ENCODE measurements around the gene SORL1-AS1.
"Not testable (repeated sequence)": the region's sequence is repeated elsewhere in the genome, so short reads cannot be mapped to it uniquely, and the experiment has no call there.

Gene SORL1-AS1

DNA sequence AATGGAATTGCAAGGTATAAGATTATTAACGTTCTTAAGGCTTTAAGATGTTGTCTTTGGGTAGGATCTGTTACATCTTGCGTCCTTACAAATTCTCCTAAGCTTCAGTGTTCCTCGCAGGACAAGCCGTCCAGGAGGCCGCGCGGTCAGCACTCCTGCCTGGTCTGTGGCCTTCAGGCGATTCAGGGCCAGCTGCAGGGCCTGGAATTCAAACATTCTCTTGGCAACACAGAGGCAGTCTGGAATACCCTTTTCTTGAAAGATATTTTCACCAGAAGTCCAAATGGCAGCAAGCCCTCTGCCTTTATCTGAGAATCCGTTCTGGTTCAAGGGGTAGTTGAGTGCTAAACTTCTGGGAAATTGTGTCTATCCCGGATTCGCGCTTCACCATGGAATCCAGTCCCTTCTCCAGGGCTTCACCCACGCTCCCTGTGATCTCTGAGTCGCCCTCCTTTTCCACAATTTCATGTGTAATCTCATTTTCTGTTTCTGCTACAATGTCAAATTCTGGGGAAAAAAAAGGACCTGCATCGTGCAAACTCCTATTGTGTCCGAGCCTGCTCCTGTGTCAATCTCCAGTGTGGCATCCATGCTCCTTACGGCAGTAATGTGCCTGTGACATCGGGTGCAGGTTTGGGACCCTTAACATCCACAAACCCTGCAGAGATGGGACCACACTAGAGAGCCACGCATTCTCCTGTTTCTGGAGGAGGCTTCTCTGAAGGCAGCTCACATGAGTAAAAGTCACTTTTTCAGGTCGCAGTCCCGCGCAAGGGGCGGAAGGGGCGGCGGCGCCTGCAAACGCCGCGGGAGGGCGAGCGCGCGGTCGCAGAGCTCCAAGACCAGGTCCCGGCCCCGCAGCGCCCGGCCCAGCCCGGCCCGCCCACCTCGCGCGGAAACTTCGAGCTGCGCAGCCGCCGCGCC, 26.0 kb downstream of the SORL1-AS1 start:
- DNase-seq = peak; percentile 48

DNA sequence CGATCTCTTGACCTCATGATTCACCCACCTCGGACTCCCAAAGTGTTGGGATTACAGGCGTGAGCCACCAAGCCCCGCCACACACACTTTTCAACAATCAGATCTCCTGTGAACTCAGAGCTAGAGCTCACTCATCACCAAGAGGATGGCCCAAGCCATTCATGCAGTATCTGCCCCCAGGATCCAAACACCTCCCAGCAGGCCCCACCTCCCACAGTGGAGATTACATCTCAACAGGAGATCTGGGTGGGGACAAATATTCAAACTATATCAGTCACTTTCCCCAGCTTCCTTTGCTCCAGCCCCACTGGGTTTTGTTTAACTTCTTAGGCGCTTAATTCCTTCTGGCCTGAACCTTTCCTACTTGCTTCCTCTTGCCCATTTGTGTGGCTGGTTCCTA, 26.9 kb downstream of the SORL1-AS1 start:
- no peak for DNase-seq

DNA sequence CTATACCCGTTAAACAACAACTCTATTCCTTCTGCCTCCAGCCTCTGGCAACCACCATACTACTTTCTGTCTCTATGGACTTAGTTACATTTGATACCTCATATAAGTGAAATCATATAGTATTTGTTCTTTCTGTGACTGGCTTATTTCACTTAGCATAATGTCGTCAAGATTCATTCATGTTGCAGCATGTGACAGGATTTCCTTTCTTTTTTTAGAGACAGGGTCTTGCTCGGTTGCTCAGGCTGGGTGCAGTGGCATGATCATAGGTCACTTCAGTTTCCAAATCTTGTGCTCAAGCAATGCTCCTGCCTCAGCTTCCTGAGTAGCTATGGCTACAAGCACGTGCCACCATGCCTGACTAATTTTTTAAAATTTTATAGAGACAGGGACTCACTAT, 30.1 kb downstream of the SORL1-AS1 start:
- peak; percentile 53 for DNase-seq

DNA sequence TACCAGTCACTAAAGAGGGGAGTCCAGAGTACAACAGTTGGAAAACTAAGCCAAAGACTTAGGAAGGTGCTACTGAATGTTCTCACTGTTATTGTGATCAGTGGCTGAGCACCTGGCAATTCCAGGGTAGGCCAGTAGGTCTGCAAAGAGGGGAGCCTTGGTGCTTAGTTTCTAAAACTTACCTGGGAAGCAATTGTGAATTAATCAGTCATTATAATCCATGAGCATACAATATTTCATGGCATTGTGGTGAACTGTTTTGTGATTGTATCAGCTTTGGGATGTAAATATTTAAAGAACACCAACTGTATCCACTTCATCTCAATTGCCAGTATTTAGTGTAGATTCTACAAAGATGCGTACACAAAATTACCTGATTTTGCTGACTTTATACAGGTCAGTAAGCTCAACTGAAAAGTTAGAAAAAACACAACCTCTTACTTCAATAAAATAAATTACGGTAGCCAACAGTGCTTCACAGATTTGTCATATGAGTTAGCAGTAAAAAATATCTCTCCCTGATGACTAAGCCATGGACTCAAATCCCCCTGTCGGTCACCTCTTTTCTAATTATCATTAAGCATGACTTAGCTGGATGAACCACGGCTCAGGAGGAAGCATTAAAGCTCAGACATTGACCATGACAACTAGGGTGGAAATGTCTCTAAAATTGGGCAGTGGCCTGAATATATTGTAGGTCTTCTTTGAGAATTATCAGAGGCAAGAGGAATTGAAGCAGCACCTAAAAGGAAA, 31.4 kb downstream of the SORL1-AS1 start:
- DNase-seq = no peak

DNA sequence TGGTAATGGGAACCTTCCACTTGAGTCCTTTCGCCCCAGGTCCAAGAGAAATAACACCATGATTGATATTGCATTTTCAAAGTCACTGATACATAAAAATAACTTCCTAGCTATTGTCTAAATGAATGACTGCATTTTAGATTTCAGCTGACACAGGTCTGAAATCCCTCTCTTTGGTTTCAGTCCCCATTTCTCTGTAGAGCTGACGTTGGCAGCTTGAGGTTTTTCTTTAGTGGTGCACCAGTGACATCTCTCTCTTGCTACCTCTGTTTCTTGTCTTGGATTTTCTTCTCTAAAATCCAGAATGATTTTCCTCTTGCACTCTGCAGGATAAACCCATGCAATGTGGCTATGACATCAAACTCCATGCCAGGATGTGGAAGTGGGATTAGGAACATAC, 32.4 kb downstream of the SORL1-AS1 start:
- no peak for DNase-seq

DNA sequence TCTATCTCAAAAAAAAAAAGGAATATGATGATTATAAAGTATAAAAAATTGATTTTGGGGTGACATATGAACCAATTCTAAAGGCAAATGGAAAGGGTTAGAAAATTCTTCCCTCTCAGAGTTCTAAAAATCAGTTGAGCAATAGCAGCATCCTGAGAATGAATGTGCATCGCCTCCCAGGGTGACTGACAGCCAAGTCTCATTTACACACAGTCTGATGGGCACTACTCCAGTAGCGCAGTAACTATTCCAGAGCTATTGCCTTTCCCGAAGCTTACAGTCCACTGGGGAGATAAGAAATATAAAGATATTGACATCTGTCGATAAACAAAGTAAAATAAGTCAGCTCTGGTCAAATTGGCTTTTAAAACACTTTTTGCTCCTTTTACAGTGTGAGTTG, 32.9 kb downstream of the SORL1-AS1 start:
- no peak for DNase-seq

DNA sequence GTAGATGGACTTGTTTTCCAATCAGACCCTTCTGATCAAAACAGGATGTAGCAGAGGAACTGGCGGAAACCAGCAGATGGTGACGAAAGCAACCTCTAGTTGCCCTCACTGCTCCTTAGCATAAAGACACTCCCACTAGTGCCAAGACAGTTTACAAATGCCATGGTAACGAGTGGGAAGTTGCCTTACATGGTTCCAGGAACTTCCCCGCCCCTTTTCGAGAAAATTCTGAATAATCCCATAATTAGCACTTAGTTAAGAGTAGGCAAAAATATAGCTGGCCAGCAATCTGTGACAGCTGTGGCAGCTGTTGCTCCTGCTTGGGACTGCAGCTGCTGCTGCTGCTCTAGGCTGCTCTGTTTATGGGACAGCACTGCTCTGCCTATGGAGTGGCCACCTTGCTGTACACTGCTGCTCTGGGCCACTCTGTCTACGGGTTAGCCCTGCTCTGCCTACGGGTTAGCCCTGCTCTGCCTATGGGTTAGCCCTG, 34.1 kb downstream of the SORL1-AS1 start:
- peak; percentile 88 for DNase-seq

DNA sequence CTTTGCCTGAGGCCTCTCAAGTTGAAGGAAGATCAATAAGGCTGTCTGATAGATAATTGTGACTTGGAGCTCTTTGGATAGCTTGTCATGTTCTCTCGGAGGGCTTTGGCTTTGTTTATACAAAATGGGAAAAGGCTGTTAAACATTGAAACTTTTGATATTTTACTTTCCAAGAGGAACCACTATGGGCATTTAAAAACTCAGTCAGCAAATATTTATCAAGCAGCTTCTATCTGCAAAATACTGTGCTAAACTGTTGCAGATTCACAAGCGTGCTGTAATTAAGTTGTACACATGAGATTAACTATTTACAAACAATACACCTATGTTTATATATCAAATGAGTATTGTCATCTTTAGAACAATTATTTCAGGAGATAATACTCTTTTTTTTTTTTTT, 35.2 kb downstream of the SORL1-AS1 start:
- DNase-seq = no peak

DNA sequence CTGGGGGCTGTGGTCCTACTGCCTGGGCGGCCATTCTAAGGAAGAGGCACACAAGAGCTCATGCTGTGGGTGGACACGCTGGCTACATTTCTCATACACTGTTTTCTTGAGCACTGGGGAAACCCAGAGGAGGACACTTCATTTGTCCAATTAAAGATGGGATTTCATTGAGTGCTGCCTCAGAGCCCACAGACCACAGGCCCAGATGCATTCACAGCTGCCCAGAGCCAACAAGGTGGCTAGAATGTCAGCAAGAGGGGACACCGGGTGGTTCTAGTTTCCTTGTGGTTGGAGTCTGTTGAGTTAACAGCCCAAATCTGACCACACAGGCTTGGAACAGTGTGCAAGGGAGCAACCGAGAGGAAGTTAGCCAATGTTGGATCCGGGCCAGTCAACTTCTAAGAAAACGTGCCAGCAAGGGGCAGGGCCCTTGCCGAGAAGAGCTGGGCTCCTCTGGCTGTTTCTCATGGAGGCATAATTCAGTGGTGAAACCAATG, 35.7 kb downstream of the SORL1-AS1 start:
- DNase-seq = peak; percentile 76

DNA sequence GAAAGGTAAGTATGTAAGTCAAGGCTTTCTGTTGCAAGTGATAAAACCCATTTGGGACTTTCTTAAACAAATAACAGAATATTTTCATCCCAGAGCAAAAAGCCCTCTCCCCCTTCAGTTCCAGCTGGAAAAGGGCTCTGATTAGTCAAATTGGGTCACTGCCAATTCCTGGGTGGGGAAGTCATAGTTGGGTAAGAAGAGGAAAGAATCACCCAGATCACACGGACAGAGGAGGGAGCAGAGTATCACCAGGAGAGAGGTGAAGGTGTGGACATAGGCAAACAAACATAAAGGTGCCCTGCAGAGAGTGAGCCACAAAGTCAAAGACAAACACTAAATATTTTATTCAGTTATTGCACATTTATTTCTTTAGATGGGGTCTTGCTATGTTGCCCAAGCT, 36.9 kb downstream of the SORL1-AS1 start:
- no peak for DNase-seq

DNA sequence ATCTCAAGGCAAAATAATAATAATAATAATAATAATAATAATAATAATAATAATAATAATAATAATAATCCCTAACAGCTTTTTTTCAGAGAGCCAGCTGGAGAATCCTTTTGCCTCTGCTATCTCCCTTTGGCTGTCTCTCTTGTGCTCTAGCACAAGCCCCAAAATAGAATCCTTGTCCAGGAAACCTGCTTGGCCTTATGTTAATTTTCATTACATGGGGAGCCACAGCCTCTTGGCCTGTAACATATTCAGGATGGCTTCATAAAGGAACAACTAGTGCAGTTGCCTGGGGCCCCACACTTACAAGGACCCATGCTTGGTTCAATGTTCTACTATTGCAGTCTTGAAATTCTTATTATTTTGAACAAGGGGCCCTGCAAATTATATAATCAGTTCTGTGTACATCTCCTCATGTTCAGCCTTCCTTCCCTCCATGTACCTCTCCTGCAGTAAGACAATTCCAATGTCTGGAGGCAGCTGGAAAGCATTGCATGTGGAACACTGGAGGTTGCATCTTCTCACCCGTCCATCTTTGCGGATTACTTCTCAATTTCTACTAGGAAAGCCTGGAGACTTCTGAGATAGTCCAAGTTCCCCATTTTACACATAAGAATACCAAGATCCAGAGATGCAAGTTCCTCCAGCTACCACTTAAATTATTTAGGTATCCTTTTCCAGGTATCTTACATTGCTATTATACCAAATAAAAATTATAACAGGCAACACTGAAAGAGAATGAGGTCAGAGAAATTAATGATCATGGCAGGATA, 38.4 kb downstream of the SORL1-AS1 start:
- no peak for DNase-seq

DNA sequence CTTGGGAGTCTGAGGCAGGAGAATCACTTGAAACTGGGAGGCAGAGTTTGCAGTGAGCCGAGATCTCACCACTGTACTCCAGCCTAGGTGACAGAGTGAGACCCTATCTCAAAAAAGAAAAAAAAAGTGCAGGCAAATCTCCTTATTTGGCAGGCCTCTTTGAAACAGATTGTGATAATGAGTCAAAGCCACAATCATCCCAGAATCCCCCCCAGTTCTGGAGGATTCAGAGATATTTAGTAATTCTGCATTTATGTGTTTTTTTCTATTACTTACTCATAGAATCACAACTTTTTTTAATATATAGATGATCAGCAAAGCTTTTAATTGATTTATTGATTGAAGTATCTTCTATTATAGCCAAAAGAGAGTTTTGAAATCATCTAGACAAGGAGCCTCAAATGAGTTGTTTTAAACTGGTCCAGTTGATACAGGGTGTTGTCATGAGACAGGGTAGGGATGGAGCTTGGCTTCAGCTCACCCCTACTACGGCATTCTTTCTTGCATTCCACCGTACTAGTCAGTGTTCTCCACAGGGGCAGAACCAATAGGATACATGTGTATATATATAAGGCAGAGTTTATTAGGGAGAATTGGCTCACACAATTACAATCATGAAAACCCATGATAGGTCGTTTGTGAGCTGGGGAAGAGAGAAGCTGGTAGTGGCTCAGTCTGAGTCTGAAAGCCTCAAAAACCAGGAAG, 39.9 kb downstream of the SORL1-AS1 start:
- DNase-seq = no peak

DNA sequence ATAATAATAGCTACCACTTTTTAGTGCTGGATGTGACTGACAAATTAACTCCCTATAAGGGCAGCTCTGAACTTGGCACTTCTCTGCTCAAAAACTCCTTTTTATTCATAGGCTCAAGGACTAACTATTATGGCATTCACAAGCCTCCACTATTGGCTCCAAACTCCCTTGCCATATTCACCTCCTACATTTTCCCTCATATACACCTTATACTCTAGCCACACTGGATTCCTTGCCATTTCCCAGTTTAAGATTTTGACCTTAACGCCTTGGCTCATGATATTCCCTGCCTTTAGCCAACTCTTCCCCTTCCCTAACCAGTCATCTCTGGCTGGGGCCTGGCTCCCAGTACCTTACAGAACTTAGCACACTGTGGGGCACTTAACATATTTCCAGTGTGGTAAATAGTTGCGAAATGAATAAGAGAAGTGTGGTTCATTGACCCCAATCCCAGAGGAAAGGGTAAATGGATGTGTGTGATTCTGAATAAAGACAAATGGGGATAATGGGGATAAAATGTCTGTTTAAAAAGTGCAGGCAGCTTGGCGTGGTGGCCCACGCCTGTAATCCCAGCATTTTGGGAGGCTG, 40.7 kb downstream of the SORL1-AS1 start:
- no peak for DNase-seq

DNA sequence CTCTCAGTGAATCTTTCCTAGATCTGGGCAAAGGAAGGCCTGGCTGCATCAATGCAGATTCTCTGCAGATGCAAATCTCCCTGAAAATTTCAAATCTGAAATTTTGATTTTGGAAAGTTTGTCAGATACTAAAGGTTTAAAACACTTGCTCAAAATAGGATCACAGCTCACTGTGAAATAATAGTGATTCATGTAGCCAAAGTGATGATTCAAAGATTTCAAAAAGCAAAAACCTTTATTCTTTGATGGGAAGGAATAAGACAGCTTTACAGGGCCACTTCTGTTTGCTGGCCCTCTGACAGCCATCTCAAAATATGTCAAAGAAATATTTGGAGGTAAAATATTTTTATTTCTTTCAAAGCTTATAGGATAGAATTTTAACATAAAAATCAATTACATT, 41.4 kb downstream of the SORL1-AS1 start:
- DNase-seq = not testable (repeated sequence)

DNA sequence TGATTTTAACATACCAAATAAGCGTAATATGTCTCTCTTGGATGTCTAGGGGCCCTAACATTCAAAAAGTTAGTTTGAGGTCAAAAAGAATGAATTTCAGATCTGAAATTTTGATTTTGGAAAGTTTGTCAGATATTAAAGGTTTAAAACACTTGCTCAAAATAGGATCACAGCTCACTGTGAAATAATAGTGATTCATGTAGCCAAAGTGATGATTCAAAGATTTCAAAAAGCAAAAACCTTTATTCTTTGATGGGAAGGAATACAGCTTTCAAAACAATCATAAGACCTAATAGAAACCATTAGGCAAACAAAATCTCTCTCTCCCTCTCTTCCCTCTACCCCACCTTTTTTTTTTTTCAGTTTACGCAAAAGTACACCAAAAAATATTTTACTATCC, 42.7 kb downstream of the SORL1-AS1 start:
- not testable (repeated sequence) for DNase-seq

DNA sequence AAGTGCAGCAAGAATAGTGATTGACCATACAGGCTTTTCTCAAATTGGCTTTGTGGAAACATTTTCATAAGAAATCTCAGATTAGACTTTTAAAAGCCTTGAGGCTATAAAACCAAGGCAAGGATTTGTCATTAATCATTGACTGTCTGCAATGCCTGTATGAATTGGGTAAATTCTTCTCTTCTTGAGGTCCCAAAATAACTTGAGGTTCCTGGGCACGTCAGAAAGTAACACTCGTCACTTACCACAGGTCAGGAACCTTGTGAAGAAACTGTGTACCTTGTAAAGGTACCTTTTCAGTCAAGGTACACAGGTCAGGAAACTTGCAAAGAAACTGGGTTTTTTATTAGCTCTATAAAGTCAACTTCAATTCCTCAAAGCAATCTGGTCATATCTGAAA, 43.9 kb downstream of the SORL1-AS1 start:
- DNase-seq = no peak

DNA sequence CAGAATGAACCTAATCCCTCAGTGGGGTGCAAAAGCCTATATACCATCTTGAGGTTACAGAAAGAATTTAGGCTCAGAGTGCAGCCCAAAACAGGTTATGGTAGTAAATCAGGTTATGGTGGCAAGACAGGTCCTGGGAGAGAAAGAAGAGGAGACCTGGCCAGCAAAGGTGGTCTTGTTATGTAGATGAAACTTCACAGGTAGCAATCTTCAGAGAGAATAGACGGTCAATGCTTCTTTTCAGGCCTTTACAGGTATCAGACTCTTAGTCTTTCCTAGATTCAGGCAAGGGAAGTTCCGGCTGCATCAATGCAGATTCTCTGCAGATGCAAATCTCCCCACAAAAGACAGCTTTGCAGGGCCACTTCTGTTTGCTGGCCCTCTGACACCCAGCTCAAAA, 46.5 kb downstream of the SORL1-AS1 start:
- DNase-seq = no peak

DNA sequence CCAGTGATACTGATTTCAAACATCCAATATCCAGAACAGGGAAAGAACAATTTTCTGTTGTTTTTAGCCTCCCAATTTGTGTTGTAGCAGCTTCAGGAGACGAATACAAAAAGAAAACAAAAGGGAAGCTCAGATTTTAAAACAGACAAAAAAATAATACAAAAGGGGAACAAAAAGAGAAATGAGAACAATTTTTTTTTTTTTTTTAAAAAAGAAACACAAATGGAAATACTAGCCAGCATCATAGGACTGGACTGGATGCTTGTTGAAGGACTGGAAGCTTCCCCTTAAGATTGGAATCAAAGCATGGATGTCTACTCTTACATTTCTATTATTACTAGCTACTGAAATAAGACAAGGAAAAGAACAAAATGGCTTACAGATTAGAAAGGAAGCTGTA, 47.1 kb downstream of the SORL1-AS1 start:
- DNase-seq = no peak

DNA sequence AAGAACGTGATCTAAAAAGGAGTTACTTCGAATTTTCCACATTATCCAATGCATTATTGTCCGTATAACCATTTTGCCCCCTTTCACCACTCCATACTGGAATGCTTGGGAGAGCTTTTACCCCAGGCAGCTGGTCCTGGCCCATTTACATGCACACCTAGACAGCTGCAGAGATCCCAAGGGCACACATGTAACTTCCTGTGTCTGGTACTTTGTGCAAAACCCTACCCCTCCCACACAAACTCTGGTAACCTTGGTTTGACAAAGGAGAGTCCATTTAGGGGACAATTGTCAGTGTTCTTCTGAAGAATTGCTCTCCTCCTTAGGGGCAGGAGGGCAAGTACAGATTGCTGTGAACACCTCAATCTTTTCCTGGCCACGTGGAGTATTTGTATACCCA, 58.0 kb downstream of the SORL1-AS1 start:
- no peak for DNase-seq

DNA sequence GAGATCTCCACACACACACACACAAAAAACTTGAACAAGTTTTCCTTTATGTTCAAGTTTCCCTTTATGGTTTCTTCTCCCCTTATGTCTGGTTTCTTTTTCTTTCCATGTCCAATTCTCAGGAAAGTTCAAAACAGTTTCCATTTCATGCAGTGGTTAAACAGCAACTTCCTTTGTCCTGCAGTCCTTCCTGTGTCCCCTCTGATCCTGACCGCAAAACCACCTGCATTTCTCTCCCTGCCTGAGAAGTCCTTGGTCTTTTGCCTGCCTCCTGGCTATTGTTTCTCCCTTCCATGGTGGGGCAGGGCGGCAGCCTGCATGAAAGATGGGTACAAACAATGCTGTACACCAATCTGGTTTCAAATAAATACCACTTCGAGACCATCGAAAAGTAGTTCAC, 58.9 kb downstream of the SORL1-AS1 start:
- DNase-seq = no peak

DNA sequence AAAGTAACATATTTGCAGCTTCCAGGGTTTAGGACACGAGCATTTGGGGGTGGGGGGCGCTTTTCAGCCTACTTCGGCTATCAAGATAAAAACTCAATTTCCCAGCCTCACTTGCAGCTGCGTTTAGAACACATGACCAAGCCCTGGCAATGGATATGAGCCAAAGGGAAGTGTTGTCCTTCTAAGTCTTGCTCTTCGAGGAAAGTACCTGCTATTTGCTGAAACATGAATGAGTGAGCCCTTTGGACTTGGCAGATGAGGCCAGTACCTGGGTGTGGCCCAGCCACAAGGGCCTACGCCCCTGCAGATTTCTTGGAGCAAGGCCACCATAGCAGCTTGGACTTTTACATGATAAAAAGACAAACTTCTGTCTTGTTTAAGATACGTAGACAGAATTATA, 60.9 kb downstream of the SORL1-AS1 start:
- DNase-seq = no peak

DNA sequence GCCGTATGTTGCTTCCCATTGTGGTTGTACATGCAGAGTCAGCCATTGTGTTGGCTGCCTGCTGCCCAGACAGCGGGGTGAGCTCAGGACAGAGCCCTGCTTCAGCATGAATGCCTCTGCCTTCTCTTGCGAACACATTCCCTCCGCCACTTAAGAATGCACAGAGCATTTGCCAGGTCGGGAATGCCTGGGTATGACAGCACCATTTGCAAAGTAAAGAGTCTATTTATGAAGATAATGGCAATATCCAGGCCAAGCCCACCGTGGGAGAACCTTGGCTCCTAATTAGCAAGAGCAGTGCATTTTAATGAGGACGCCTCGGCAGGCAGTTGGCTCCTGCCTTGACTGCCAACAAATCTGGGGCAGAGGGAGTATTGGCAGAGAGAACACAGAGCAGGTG, 63.1 kb downstream of the SORL1-AS1 start:
- no peak for DNase-seq

All from CD4-positive, alpha-beta T cell treated with Interferon gamma for 1 hour (primary cell).